Ramos (cell line): ENCODE results near the gene CELF3.
"Not testable (repeated sequence)": the region's sequence is repeated elsewhere in the genome, so short reads cannot be mapped to it uniquely, and the experiment has no call there.

ENCODE experiments used
- in situ Hi-C: fragments of 300-500 bp; cut with MboI; formaldehyde crosslinking; loops from one replicate; pipeline ENCODE4 v1.14.3; 2022; ENCODE audit warnings: low sequenced_read_pairs; ENCODE audit not compliant: unreplicated experiment

Gene CELF3

DNA sequence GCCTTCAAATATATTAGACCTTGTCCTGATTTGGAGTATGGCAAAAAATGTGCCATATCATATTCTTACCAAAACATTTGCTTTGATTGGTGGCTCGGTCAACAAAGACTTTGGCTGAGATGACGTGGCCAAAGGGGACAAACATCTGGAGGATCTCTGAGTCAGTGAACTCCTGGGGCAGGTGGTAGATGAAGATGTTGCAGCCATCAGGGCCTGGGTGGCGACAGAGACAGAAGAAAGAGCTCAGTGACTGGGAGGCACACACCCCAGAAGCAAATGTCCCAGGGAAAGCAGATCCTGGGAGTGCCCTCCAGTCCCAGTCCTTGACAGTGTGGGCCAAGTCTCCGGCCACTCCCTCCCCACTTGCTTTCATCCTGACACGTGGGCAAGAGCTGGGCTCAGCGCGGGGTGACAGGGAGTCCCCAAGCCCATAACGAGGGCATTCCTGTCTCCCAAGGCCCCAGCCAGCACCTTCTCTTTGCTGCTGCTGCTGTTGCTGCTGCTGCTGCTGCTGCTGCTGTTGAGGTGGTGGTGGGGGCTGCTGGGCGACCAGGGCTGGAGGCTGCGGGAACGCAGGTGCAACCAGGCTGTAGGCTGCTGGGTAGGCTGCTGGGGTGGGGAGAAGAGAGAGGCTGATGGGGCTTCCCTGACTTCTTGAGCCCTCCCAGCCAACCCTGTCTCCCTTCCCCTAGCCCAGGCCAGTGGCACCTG lies 10.7 kb downstream of the CELF3 start:
- in situ Hi-C loops, result no loop called here

DNA sequence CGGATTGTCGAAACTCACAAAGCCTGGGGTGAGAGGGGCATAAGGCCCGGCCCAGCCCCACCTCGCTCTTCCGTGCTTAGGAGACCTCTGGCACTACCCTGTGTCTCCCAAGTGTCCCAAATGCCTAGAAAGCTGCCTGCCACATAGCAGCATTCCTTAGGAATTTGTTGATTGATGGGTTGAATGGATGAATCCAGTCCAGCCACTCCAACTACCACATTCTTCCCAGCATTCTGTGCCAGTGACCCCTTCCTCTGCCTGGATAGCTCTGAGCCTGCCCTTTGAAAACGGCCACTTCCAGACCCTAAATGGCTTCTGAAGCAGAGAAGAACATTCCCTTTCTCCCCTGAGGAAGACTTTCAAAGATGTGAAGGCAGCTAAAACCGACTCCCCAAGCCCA lies 11.5 kb downstream of the CELF3 start:
- in situ Hi-C loops, result no loop called here

DNA sequence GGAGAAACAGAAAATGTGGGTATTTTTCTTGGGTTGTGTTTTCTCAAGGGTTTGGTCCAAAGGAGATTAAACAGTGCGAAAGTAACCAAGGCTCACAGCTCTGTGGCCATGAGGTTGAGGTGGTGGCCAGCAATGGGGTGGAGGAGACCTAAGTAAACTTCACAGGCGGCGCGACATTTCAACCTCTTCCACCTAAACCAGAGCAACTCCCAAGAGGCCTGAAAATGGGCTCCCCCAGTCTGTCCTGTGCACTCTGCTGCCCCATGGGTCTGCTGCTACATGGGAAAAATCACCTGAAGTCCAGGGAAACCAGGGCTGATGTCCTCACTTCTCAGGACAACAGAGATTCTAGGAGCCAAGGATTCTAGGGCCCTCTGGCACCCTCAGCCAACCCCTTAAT lies 12.4 kb downstream of the CELF3 start:
- in situ Hi-C loops, result no loop called here

DNA sequence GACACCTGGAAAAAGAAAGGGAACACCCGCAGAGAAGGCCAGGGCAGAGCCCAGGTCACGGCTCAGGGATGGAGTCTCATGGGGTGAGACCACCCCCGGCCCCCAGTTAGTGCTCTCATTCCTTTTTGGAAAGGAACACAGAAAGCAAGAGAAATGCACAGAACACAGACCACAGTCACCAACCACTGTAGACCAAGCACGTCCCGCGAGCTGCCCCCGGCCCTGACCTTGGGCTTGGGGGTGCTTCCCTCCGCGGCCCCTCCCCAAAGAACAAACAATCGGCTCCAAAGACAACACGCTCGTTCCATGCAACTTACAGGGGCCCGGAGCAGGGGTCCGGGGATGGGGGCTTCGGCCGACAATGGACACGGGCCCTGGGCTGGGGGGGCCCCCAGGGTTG lies 12.8 kb downstream of the CELF3 start:
- in situ Hi-C loops, result no loop called here

DNA sequence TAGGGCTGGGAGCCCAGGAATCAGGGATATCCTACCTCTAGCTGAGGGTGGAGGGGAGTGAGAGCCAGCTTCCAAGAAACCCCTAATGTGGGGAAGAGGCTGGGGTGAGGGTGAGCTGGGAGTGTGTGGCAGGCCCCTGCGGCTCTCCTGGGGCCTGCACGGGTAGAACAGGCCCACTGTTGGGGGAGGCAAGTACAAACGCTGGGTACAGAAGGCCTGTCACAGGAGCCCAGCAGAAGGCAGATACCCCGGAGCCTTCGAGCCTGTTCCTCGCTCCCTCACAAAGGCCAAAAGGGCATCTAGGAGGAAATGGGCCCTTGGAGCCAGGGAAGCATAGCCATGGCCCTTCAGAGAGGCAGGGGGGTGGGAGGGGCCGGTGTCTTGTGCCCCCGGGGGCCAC lies 13.7 kb downstream of the CELF3 start:
- in situ Hi-C loops, result no loop called here

DNA sequence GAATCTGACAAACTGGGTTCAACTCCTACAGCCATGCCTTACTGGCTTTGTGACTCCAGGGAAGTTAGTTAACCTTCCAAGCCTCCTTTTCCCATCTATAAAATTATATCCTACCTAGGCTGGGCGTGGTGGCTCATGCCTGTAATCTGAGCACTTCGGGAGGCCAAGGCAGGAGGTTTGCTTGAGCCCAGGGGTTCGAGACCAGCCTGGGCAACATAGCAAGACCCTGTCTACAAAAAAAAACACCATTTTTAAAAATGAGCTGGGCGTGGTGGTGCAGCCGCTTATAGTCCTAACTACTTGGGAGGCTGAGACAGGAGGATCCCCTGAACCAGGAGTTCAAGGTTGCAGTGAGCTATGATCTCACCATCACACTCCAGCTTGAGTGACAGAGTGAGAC lies 15.1 kb downstream of the CELF3 start:
- in situ Hi-C loops, result no loop called here

DNA sequence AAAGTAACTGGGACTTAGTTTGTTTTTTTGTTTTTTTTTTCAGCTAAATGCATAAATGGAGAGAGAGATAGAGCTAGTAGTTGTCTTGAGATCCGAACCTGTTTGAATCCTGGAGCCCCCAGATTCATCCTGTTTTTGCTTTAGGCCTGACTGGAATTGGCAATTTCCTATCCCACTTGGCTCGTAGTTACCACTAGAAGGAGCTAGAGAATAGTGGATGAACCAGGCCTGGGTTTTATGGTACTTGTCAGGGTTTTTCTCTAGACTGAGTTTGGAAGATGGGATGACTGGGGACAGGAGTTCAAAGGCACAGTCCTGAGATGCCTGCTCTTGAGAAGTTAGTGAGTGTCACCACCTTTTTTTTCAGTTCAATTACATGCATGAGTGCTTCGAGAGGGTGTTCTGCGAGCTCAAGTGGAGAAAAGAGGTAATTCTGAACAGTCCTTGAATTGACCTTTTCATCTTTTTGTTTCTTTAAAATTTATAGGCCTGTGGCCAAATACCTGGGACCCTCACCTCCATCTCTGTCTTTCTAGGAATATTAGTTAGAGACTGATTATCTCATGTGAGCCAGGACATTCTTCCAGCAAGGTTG lies 23.4 kb downstream of the CELF3 start:
- in situ Hi-C loops, result no loop called here

DNA sequence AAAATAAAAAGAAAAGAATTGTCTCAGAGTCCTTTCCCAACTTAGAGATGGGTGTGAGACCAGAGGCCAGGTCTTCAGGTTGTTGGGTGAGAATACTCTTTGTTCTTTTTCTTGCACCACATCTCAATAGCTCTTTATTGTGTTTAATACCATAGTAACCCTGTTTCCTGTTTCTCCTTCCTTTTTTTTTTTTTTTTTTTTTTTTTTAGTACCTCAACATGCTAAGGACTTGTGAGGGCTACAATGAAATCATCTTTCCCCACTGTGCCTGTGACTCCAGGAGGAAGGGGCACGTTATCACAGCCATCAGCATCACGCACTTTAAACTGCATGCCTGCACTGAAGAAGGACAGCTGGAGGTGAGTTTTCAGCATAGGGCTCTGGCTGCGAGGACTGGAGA lies 24.4 kb downstream of the CELF3 start:
- in situ Hi-C loops, result no loop called here

DNA sequence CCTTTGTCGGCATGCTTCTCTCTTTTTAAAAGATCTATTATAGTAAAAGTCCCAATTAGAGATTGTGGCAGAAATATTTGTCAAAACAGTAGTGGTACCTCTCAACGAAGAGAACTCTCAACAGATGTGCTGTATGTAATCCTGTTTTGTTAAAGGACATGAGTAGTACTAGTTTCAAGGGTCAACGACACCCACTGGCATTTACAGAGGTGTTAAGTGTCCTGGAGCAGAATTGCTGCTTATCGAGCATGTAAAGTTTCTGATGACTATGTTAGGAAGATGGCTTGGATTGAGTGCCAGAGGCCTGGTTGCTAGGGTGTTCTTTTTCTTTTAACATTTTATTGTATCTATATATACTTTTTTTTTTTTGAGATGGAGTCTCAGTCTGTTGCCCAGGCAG lies 27.1 kb downstream of the CELF3 start:
- in situ Hi-C loops, result no loop called here

DNA sequence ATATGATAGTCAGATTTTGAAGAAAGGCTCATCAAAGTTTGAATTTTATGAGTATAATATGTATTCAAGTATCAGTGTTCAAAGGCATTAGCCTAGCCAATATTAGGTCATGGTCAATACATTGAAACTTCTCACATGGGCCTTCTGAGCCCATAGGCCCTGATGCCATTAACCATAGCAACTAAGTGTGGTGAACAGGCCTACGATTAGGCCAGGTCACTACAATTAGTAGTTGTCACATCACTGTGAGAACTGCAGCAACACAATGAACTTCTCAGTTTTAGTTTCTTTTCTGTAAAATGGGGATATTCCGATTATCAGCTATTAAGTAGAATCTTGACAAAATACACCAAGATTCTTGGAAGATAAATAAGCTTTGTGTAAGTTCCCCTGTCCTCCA lies 30.0 kb downstream of the CELF3 start:
- in situ Hi-C loops, result no loop called here

DNA sequence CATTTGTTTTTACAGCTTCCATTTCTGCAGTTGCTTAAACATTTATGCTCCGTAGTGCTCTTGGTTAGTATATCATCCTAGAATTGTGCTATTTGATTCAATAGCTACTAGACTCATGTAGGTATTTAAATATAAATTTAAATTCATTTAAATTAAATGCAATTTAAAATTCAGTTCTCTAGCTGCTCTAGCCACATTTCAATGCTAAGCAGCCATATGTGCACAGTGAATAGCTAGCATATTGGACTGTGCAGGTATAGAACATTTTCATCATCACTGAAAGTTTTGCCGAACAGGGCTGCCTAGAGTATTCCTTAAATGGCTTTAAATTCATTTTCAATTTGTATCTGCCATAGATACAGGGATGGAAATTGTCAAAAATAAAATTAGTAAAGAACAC lies 32.5 kb downstream of the CELF3 start:
- in situ Hi-C loops, result no loop called here

DNA sequence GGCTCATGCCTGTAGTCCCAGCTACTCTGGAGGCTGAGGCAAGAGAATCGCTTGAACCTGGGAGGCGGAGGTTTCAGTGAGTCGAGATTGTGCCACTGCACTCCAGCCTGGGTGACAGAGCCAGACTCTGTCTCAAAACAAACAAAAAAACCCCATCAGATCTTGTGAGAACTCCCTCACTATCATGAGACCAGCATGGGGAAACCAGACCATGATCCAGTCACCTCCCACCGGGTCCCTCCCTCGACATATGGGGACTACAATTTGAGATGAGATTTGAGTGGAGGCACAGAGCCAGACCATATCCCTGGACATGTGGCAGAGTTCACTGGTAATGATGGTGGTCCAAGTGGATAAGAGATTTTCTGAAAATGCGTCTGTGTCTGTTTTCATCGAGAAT lies 33.7 kb downstream of the CELF3 start:
- in situ Hi-C loops, result not testable (repeated sequence)

DNA sequence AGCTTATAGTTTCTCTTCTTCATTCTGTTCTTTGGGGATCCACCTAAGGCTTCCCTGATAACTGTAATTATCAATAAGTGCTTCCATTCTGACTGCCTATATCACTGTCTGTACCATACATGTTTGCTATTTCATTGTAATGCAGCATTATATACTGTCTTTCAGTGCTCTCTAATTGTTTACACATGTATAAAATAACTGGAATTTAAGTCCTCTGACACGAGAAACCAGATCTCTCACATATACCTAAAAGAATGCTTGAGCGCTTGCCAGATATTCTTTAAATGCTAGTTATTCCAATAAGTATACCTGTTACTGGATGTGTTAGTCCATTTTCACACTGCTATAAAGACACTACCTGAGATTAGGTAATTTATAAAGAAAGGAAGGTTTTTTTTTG lies 34.7 kb downstream of the CELF3 start:
- in situ Hi-C loops, result no loop called here

DNA sequence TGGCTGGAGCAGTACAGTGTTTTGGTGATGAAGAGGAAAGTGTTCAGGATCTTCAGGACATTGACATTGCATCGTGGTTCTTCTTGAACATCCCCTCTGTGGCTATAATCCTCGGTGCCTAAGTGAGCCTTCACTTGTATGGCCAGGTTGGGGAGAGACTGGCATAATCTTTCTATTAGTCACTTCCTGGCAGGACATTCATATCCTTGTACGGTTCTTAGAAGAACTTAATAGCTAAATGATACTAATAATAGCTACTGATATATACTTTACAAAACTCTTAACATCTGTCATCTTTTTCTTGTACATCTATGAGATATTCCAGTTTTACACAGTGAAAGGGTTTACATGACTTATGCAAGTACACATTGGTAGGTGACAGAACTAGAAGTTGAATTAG lies 35.8 kb downstream of the CELF3 start:
- in situ Hi-C loops, result no loop called here

DNA sequence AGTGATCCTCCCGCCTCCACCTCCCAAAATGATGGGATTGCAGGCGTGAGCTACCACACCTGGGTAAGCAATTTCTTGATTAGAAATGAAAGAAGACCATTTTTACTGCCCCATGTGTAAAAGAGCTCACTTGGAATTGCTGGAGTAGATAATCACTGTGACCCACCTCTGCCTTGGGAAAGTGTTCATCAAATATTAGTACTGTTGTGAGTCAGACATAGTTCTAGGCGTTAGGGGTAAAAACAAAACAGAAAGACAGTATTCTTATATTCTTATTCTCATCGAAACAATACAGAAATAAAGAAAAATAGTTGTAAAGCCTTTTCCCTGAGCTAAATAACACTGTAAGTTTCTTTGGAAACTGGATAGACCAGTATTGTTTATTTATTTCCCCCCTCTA lies 36.2 kb downstream of the CELF3 start:
- in situ Hi-C loops, result no loop called here

DNA sequence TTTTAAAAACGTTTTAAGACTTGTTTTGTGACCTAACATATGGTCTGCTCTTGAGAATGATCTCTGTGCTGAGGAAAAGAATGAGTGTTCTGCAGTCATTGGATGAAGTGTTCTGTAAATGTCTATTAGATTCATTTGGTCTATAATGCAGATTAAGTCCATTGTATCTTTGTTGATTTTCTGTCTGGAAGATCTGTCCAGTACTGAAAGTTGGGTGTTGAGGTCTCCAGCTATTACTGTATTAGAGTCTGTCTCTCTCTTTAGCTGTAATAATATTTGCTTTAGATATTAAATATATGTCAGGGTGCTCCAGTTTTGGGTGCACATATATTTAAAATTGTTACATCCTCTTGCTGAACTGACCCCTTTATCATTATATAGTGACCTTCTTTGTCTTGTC lies 43.2 kb downstream of the CELF3 start:
- in situ Hi-C loops, result no loop called here

DNA sequence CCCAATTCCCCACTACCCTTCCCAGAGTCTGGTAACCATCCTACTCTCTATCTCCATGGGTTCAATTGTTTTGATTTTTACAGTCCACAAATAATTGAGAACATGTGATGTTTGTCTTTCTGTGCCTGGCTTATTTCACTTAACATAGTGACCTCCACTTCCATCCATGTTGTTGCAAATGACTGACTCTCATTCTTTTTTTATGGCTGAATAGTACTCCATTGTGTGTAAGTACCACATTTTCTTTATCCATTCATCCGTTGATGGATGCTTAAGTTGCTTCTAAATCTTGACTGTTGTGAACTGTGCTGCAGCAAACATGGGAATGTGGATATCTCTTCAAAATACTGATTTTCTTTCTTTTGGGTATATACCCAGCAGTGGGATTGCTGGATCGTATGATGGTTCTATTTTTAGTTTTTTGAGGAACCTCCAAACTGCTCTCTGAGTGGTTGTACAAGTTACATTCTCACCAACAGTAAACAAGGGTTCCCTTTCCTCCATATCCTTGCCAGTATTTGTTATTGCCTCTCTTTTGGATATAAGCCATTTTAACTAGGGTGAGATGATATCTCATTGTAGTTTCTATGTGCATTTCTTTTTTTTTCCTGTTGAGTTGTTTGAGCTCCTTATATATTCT lies 46.4 kb downstream of the CELF3 start:
- in situ Hi-C loops, result not testable (repeated sequence)

DNA sequence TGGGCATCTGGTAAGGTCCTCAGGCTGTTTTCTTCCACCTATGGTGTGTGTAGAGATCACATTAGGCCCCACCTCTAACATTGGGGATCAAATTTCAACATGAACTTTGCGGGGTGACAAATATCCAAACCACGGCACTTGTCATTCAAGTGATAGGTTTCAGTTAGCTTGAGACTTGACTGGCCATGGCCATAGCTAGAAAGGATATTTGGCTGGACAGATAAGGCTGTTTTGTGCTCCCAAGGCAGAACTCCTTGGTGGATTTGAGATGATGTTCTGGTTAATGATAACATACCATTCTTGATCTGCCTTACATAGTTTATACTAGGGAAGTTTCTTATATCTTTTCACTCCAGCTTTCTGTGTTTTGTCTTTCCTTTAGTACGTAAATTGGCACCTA lies 48.5 kb downstream of the CELF3 start:
- in situ Hi-C loops, result no loop called here

DNA sequence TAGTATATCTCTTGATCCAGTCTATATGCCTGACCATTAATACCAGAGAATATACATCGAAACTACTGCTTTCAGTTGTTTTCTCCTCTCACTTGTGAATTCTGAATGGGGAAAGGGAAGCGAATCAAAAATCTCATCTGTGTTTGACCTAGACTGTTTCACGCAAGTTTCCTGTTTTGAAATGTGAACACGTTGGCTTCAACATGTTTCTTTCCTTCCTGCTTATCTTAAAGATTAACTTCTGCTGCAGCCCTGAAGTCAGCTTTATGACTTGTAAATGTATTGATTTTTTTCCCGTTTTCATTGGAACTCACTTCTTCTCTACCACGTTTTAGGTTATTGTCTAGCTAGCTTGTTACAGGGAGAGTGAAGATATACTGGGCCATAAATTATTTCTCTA lies 54.9 kb downstream of the CELF3 start:
- in situ Hi-C loops, result no loop called here

DNA sequence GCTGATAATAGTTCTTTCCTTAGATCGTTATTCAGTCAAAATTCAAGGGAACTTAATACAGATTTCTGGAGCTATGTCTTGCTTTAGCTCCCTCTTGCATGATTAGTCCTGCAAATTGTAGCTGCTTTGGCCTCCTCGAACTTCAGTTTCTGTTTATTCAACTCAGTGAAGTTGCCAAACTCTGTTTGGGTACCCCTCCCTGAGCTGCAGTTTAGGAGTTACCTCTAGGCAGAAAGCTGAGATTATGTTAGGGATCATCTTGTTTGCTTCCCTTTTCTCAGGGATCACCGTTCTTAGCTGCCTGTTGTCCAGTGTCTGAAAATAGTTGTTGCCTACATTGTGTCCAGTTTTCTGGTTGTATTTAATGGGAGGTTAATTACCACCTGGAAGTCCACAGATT lies 61.2 kb downstream of the CELF3 start:
- in situ Hi-C loops, result no loop called here

DNA sequence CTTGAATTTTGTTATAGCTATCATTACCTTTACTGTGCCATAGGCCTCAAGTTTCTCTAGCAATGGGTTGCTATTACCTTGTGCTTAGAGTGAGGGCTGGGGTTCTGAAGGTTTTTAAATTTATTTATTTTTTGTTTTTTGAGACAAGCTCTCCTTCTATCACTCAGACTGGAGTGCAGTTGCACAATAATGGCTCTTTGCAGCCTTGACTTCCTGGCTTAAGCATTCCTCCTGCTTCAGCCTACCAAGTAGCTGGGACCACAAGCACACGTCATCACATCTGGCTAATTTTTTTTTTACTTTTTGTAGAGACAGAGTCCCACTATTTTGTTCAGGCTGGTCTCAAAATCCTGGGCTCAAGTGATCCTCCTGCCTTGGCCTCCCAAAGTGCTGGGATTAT lies 63.2 kb downstream of the CELF3 start:
- in situ Hi-C loops, result no loop called here
